ENCODE measurements around the gene TXNL4A.

GRCh38 chr18:79931475-79931874 lies 56.9 kb downstream of the TXNL4A start:
- no peak for TF ChIP-seq CTCF (IDR thresholded peaks at IDR 0.05)
- TF ChIP-seq EZH2 (IDR thresholded peaks at IDR 0.05; ENCODE audit: borderline replicate concordance, insufficient read depth, low read depth, low read length, poor library complexity, severe bottlenecking): no peak

Measured in B cell (primary cell).